Measurements from ENCODE around the gene NUP35.
"Not testable (repeated sequence)": the region's sequence is repeated elsewhere in the genome, so short reads cannot be mapped to it uniquely, and the experiment has no call there.

Gene NUP35

DNA sequence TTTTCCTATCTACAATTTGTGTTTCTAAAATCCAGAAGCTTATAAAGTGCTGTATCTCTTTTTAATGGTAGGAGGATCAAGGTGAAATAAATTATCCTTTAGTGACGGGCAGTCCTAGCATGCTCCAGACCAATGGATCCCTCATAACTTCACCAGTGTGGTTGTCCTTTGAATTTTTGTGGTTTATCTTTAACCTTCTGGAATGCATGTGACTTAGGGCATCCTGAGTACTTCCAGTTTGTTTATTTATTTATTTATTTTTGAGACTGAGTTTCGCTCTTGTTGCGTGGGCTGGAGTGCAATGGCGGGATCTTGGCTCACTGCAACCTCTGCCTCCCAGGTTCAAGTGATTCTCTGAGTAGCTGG lies 40.4 kb downstream of the NUP35 start:
- no peaks in the 10 kb centered on the region for H4K20me1 ChIP-seq (ENCODE audit: insufficient read depth, low read length)
- no peaks in the 10 kb centered on the region for H3K27me3 ChIP-seq (ENCODE audit: insufficient read depth, low read length)
- H3K27ac ChIP-seq (ENCODE audit: low read depth, low read length, poor library complexity, severe bottlenecking), result no peak overlapping the region
- H3K9ac ChIP-seq (ENCODE audit: low read length), result no peak overlapping the region
- no peak overlapping the region for H2AFZ ChIP-seq (ENCODE audit: low read length)
- H3K4me2 ChIP-seq (ENCODE audit: low read length), result no peak overlapping the region
- no peaks in the 10 kb centered on the region for H3F3A ChIP-seq (ENCODE audit: insufficient read depth, low read length)
- no peaks in the 10 kb centered on the region for H3K9me2 ChIP-seq (ENCODE audit: low read depth, low read length)
- TF ChIP-seq, protein P1, sequence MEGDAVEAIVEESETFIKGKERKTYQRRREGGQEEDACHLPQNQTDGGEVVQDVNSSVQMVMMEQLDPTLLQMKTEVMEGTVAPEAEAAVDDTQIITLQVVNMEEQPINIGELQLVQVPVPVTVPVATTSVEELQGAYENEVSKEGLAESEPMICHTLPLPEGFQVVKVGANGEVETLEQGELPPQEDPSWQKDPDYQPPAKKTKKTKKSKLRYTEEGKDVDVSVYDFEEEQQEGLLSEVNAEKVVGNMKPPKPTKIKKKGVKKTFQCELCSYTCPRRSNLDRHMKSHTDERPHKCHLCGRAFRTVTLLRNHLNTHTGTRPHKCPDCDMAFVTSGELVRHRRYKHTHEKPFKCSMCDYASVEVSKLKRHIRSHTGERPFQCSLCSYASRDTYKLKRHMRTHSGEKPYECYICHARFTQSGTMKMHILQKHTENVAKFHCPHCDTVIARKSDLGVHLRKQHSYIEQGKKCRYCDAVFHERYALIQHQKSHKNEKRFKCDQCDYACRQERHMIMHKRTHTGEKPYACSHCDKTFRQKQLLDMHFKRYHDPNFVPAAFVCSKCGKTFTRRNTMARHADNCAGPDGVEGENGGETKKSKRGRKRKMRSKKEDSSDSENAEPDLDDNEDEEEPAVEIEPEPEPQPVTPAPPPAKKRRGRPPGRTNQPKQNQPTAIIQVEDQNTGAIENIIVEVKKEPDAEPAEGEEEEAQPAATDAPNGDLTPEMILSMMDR (IDR thresholded peaks at IDR 0.05; ENCODE audit: low read length), result no peak
- no peak for TF ChIP-seq EZH2 (IDR thresholded peaks at IDR 0.05; ENCODE audit: borderline replicate concordance, low read length)
- no peaks in the 10 kb centered on the region for H3K9me3 ChIP-seq (ENCODE audit: low read length)
- H3K79me2 ChIP-seq (ENCODE audit: insufficient read depth, low read length), result no peaks in the 10 kb centered on the region
- peaks cover 69% of the 10 kb centered on the region for H3K36me3 ChIP-seq (ENCODE audit: insufficient read depth, low read length)
- no peak overlapping the region for H3K4me3 ChIP-seq (ENCODE audit: low read depth, low read length, poor library complexity, severe bottlenecking)
- H3K4me1 ChIP-seq (ENCODE audit: insufficient read depth, low read length, severe bottlenecking), result no peaks in the 10 kb centered on the region

DNA sequence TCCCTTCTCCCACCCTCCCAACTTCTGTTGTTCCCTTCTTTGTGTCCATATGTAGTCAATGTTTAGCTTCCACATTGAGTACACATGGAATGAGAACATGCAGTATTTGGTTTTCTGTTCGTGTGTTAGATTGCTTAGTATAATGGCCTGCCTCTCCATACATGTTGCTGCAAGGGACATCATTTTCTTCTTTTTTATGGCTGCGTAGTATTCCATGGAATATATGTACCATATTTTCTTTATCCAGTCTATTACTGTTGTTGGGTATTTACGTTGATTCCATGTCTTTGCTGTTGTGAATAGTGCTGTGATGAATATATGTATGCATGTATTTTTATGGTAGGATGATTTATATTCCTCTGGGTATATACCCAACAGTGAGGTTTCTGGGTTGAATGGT lies 42.0 kb downstream of the NUP35 start:
- Histone ChIP-seq H3K27ac (ENCODE audit: low read depth, low read length, poor library complexity, severe bottlenecking) (no peak overlapping the region), H4K20me1 (ENCODE audit: insufficient read depth, low read length) (no peaks in the 10 kb centered on the region), H3K9ac (ENCODE audit: low read length) (no peak overlapping the region), H2AFZ (ENCODE audit: low read length) (no peak overlapping the region), H3K79me2 (ENCODE audit: insufficient read depth, low read length) (no peaks in the 10 kb centered on the region), H3F3A (ENCODE audit: insufficient read depth, low read length) (no peaks in the 10 kb centered on the region), H3K4me2 (ENCODE audit: low read length) (no peak overlapping the region), H3K4me1 (ENCODE audit: insufficient read depth, low read length, severe bottlenecking) (no peaks in the 10 kb centered on the region), H3K4me3 (ENCODE audit: low read depth, low read length, poor library complexity, severe bottlenecking) (no peak overlapping the region), H3K9me2 (ENCODE audit: low read depth, low read length) (no peaks in the 10 kb centered on the region), H3K36me3 (ENCODE audit: insufficient read depth, low read length) (peaks cover 54% of the 10 kb centered on the region), H3K27me3 (ENCODE audit: insufficient read depth, low read length) (no peaks in the 10 kb centered on the region), H3K9me3 (ENCODE audit: low read length) (no peaks in the 10 kb centered on the region)
- TF ChIP-seq, protein P1 (IDR thresholded peaks at IDR 0.05; ENCODE audit: low read length), result no peak
- no peak for TF ChIP-seq EZH2 (IDR thresholded peaks at IDR 0.05; ENCODE audit: borderline replicate concordance, low read length)

DNA sequence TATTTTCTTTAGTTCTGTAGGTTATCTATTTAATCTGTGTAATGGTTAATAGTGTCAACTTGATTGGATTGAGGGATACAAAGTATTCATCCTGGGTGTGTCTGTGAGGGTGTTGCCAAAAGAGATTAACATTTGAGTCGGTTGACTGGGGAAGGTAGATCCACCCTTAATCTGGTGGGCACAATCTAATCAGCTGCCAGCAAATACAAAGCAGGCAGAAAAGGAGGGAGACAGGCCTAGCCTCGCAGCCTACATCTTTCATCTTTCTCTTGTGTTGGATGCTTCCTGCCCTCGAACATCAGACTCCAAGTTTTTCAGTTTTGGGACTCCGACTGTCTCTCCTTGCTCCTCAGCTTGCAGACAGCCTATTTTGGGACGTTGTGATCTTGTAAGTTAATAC lies 42.7 kb downstream of the NUP35 start:
- H3K4me3 ChIP-seq (ENCODE audit: low read depth, low read length, poor library complexity, severe bottlenecking); H3K9me2 ChIP-seq (ENCODE audit: low read depth, low read length); H3K27me3 ChIP-seq (ENCODE audit: insufficient read depth, low read length); H3K27ac ChIP-seq (ENCODE audit: low read depth, low read length, poor library complexity, severe bottlenecking); H3K4me2 ChIP-seq (ENCODE audit: low read length); H3F3A ChIP-seq (ENCODE audit: insufficient read depth, low read length); H3K9me3 ChIP-seq (ENCODE audit: low read length); H2AFZ ChIP-seq (ENCODE audit: low read length); H3K79me2 ChIP-seq (ENCODE audit: insufficient read depth, low read length); H3K4me1 ChIP-seq (ENCODE audit: insufficient read depth, low read length, severe bottlenecking); H3K9ac ChIP-seq (ENCODE audit: low read length); H4K20me1 ChIP-seq (ENCODE audit: insufficient read depth, low read length): not testable (repeated sequence)
- peaks cover 46% of the 10 kb centered on the region for H3K36me3 ChIP-seq (ENCODE audit: insufficient read depth, low read length)

DNA sequence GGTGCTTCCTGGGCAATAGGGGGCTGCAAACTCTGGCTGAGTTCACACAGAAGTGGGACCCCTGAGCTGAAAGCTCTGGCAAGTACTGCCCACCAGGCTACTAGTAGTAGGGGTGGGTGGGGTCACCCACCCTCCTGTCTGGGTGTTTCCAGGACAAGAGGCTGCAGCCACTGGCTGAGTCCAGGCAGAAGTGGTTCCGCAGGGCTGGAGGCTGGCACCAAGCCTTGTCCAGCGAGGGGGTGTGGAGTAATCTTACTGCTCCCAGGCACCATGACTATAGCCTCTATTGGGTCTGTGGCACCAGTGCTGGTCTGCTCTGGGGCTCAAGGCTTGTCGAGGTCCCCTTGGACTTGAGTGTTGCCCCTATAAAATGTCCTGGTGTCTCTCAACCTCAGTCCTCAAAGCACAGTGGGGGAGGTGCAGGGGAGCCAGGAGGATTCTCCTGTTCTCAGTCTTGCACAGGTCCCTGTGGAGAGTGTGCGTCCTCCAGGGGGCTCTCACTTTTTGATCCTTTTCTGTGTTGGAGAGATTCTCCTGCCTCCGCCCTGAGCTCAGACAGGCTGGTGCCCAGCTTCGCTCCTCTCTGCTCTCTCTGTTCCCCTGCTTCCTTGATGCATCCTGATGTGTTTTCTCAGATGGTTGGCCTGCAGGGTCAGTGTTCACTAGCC lies 48.1 kb downstream of the NUP35 start:
- Histone ChIP-seq H4K20me1 (ENCODE audit: insufficient read depth, low read length) (no peaks in the 10 kb centered on the region), H3K4me1 (ENCODE audit: insufficient read depth, low read length, severe bottlenecking) (no peaks in the 10 kb centered on the region), H3K9me3 (ENCODE audit: low read length) (no peaks in the 10 kb centered on the region), H3K27me3 (ENCODE audit: insufficient read depth, low read length) (no peaks in the 10 kb centered on the region), H3K4me2 (ENCODE audit: low read length) (no peak overlapping the region), H3K27ac (ENCODE audit: low read depth, low read length, poor library complexity, severe bottlenecking) (no peak overlapping the region), H3F3A (ENCODE audit: insufficient read depth, low read length) (no peaks in the 10 kb centered on the region), H3K36me3 (ENCODE audit: insufficient read depth, low read length) (no peaks in the 10 kb centered on the region), H3K79me2 (ENCODE audit: insufficient read depth, low read length) (no peaks in the 10 kb centered on the region), H3K9me2 (ENCODE audit: low read depth, low read length) (no peaks in the 10 kb centered on the region), H2AFZ (ENCODE audit: low read length) (no peak overlapping the region), H3K9ac (ENCODE audit: low read length) (no peak overlapping the region), H3K4me3 (ENCODE audit: low read depth, low read length, poor library complexity, severe bottlenecking) (no peak overlapping the region)
- TF ChIP-seq, protein P1 (IDR thresholded peaks at IDR 0.05; ENCODE audit: low read length), result no peak
- TF ChIP-seq EZH2 (IDR thresholded peaks at IDR 0.05; ENCODE audit: borderline replicate concordance, low read length), result no peak
